ENCODE measurements around the gene CLRN1. TPM values are rescaled to one million over a fixed set of nuclear protein-coding genes. Genes with fewer than 3 reads are reported as not detected.

CLRN1 gene
- polyA plus RNA-seq, 1 of the 3 experiments (the other 2 are of a cell fraction), result not detected

DNA sequence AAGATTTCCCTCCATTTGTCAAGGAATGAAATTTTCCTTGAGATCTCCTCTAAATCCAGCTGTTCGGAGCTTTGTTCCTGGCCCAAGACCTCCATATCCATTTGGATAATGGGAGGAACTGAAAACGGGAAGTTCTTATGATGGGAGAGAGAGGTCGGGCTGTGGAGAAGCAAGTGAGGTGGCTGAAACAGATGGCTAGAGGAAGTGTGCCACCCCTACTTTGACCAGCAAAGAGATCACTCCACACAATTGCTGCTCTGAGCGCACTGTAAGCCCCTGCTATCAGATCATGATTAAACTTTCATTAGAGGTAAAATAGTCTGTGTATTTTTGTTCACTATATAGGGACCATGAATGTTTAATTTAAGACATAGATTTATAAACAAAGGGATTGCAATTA lies 67.2 kb downstream of the CLRN1 start, which contains the start of gene MINDY4B:
Gene MINDY4B, minus strand, starts transcription at position 101 of the 400 bp plus-strand sequence. Its CDS starts 0 bp downstream, at position 101.
- Histone ChIP-seq H2AFZ (ENCODE audit: low read depth) (no peak within 1 kb of the TSS), H4K20me1 (ENCODE audit: insufficient read depth) (no peaks in the 10 kb centered on the region), H3K4me1 (ENCODE audit: control insufficient read depth in 1 of 2, insufficient read depth in 2 of 2, low read depth in 1 of 2, low read length in 1 of 2) (no peaks in the 10 kb centered on the region), H3K79me2 (ENCODE audit: insufficient read depth) (no peaks in the 10 kb centered on the region), H3K27me3 (ENCODE audit: insufficient read depth) (peaks cover 51% of the 10 kb centered on the region), H3K9me2 (no peaks in the 10 kb centered on the region), H3F3A (replicated peaks; ENCODE audit: insufficient read depth) (no peaks in the 10 kb centered on the region), H3K4me3 (ENCODE audit: low read depth in 2 of 2, low read length in 1 of 2) (no peak within 1 kb of the TSS), H3K9me3 (no peaks in the 10 kb centered on the region), H3K4me2 (no peak within 1 kb of the TSS), H3K36me3 (replicated peaks in 1 of 2; ENCODE audit: control insufficient read depth in 1 of 2, insufficient read depth in 2 of 2, low read length in 1 of 2) (no peaks in the 10 kb centered on the region), H3K9ac (no peak within 1 kb of the TSS), H3K27ac (ENCODE audit: low read depth in 2 of 2, low read length in 1 of 2) (no peak within 1 kb of the TSS)
- TF ChIP-seq CTCF (IDR thresholded peaks at IDR 0.05) (no peak), FOXJ3 (CRISPR knock-in tag; IDR thresholded peaks at IDR 0.05) (no peak), RXRA (IDR thresholded peaks at IDR 0.05; ENCODE audit: borderline replicate concordance, low read depth) (no peak), GATA2 (CRISPR knock-in tag; IDR thresholded peaks at IDR 0.05) (no peak), FOXM1 (IDR thresholded peaks at IDR 0.05; ENCODE audit: low read depth) (no peak), IRF3 (IDR thresholded peaks at IDR 0.05; ENCODE audit: low read depth, low read length) (no peak), REST (IDR thresholded peaks at IDR 0.05; ENCODE audit: low read depth, low read length) (no peak), YY1 (IDR thresholded peaks at IDR 0.05; ENCODE audit: low read depth) (no peak), TEAD4 (IDR thresholded peaks at IDR 0.05; ENCODE audit: borderline replicate concordance, insufficient read depth) (no peak)
- POLR2A ChIA-PET, result no interaction called here
- 5% methylated on average over 4 of the region's 4 CpGs for WGBS (ENCODE audit: low lambda C conversion rate)
- DNase-seq, result no peak
- CTCF ChIA-PET, result interaction anchor here (1.0 to 1.1 kb wide), 2 partner anchors 14 to 25 kb away, joined by 3 read pairs; no protein-coding TSS in a partner anchor

GRCh38 chr3:150902988-150903387 lies 69.5 kb downstream of the CLRN1 start:
- WGBS (ENCODE audit: low lambda C conversion rate), result 2% methylated on average over 2 of the region's 2 CpGs
- no peaks in the 10 kb centered on the region for H3K36me3 ChIP-seq (replicated peaks in 1 of 2; ENCODE audit: control insufficient read depth in 1 of 2, insufficient read depth in 2 of 2, low read length in 1 of 2)
- H3K9me2 ChIP-seq, result no peaks in the 10 kb centered on the region
- H4K20me1 ChIP-seq (ENCODE audit: insufficient read depth), result no peaks in the 10 kb centered on the region
- POLR2A ChIA-PET, result no interaction called here
- no peak for DNase-seq
- H3F3A ChIP-seq (replicated peaks; ENCODE audit: insufficient read depth), result no peaks in the 10 kb centered on the region
- H3K4me1 ChIP-seq (ENCODE audit: control insufficient read depth in 1 of 2, insufficient read depth in 2 of 2, low read depth in 1 of 2, low read length in 1 of 2), result no peaks in the 10 kb centered on the region; a peak in 1 of 4 replicates
- H3K27me3 ChIP-seq (ENCODE audit: insufficient read depth), result peaks cover 35% of the 10 kb centered on the region
- H3K27ac ChIP-seq (ENCODE audit: low read depth in 2 of 2, low read length in 1 of 2), result no peak overlapping the region
- CTCF ChIA-PET, result interaction anchor here (0.9 kb wide), 1 partner anchor 164 kb away, joined by 3 read pairs; no protein-coding TSS in a partner anchor
- H3K4me2 ChIP-seq, result no peak overlapping the region
- no peak overlapping the region for H3K9ac ChIP-seq
- no peak overlapping the region for H3K4me3 ChIP-seq (ENCODE audit: low read depth in 2 of 2, low read length in 1 of 2)
- H2AFZ ChIP-seq (ENCODE audit: low read depth), result no peak overlapping the region
- H3K9me3 ChIP-seq, result no peaks in the 10 kb centered on the region
- H3K79me2 ChIP-seq (ENCODE audit: insufficient read depth), result no peaks in the 10 kb centered on the region
- TF ChIP-seq IRF3 (IDR thresholded peaks at IDR 0.05; ENCODE audit: low read depth, low read length) (no peak), RFX5 (IDR thresholded peaks at IDR 0.05; ENCODE audit: low read length) (no peak), MXI1 (IDR thresholded peaks at IDR 0.05; ENCODE audit: low read depth, low read length) (no peak), MEF2A (IDR thresholded peaks at IDR 0.05; ENCODE audit: borderline replicate concordance, low read depth) (no peak), FOXM1 (IDR thresholded peaks at IDR 0.05; ENCODE audit: low read depth) (no peak), TCF12 (IDR thresholded peaks at IDR 0.05) (no peak), TAF1 (IDR thresholded peaks at IDR 0.05; ENCODE audit: borderline replicate concordance, low read depth, low read length) (no peak), NRF1 (IDR thresholded peaks at IDR 0.05; ENCODE audit: low read depth, low read length) (no peak), FOSL2 (IDR thresholded peaks at IDR 0.05; ENCODE audit: borderline replicate concordance, low read depth) (no peak), GATA2 (CRISPR knock-in tag; IDR thresholded peaks at IDR 0.05) (no peak), RCOR1 (IDR thresholded peaks at IDR 0.05; ENCODE audit: low read length) (no peak)
- TF ChIP-seq, protein P1, sequence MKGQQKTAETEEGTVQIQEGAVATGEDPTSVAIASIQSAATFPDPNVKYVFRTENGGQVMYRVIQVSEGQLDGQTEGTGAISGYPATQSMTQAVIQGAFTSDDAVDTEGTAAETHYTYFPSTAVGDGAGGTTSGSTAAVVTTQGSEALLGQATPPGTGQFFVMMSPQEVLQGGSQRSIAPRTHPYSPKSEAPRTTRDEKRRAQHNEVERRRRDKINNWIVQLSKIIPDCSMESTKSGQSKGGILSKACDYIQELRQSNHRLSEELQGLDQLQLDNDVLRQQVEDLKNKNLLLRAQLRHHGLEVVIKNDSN (IDR thresholded peaks at IDR 0.05; ENCODE audit: borderline replicate concordance, low read depth), result no peak

Data from SK-N-SH (cell line).